Astrocyte (in vitro differentiated cells and primary cell): ENCODE data around the gene GCM1. TPM values are rescaled to one million over a fixed set of nuclear protein-coding genes. Genes with fewer than 3 reads are reported as not detected.

Experiments used
- DNase-seq: peaks from one replicate; pipeline ENCODE4 v3.0.0-alpha.2; 2010; ENCODE audit warnings: low read depth
- FAIRE-seq: peaks from 2 replicates; lab custom pipeline; 2011; peaks lifted over from hg19 to GRCh38; lab: Jason Lieb, UNC
- H2AFZ ChIP-seq: 2 replicates; pipeline ENCODE4 v1.6.0; 2012; ENCODE audit warnings: low read depth, low read length, inconsistent platforms
- H3K27ac ChIP-seq: 2 replicates; pipeline ENCODE4 v1.5.1; 2011; ENCODE audit warnings: low read depth, low read length, inconsistent platforms
- H3K27me3 ChIP-seq: 2 replicates; pipeline ENCODE4 v1.6.0; 2011; ENCODE audit warnings: low read length, inconsistent platforms; ENCODE audit not compliant: insufficient read depth
- H3K36me3 ChIP-seq: 2 replicates; pipeline ENCODE4 v1.5.1; 2011; ENCODE audit warnings: low read length, inconsistent platforms; ENCODE audit not compliant: insufficient read depth
- H3K4me1 ChIP-seq: 2 replicates; pipeline ENCODE4 v1.5.1; 2011; ENCODE audit warnings: low read length, inconsistent platforms; ENCODE audit not compliant: insufficient read depth
- H3K4me2 ChIP-seq: 2 replicates; pipeline ENCODE4 v1.6.0; 2012; ENCODE audit warnings: low read length, inconsistent platforms
- H3K4me3 ChIP-seq: 2 replicates; pipeline ENCODE4 v1.5.1; 2011; ENCODE audit warnings: low read depth, mild to moderate bottlenecking, low read length, inconsistent platforms; ENCODE audit not compliant: insufficient read depth
- H3K79me2 ChIP-seq: 2 replicates; pipeline ENCODE4 v1.6.0; 2012; ENCODE audit warnings: mild to moderate bottlenecking, low read length, inconsistent platforms; ENCODE audit not compliant: insufficient read depth
- H3K9ac ChIP-seq: 2 replicates; pipeline ENCODE4 v1.6.0; 2012; ENCODE audit warnings: mild to moderate bottlenecking, low read length, inconsistent platforms
- H3K9me3 ChIP-seq: 2 replicates; pipeline ENCODE4 v1.5.1; 2012; ENCODE audit warnings: low read depth, mild to moderate bottlenecking, low read length, inconsistent platforms; ENCODE audit not compliant: insufficient read depth
- H4K20me1 ChIP-seq: 2 replicates; pipeline ENCODE4 v1.6.0; 2012; ENCODE audit warnings: low read length, inconsistent platforms; ENCODE audit not compliant: insufficient read depth
- H3K27ac Mint-ChIP-seq: one replicate; pipeline ENCODE4 v1.8.0; 2021; ENCODE audit warnings: mild to moderate bottlenecking, mixed read lengths; ENCODE audit not compliant: unreplicated experiment
- H3K27me3 Mint-ChIP-seq: one replicate; pipeline ENCODE4 v1.8.0; 2021; ENCODE audit warnings: low read depth, mixed read lengths; ENCODE audit not compliant: unreplicated experiment
- H3K36me3 Mint-ChIP-seq: one replicate; pipeline ENCODE4 v1.8.0; 2021; ENCODE audit warnings: low read depth, mixed read lengths; ENCODE audit not compliant: unreplicated experiment
- H3K4me1 Mint-ChIP-seq: one replicate; pipeline ENCODE4 v1.8.0; 2021; ENCODE audit warnings: low read depth, mixed read lengths; ENCODE audit not compliant: unreplicated experiment
- H3K4me3 Mint-ChIP-seq: one replicate; pipeline ENCODE4 v1.8.0; 2021; ENCODE audit warnings: mild to moderate bottlenecking, moderate library complexity, mixed read lengths; ENCODE audit not compliant: unreplicated experiment
- H3K9me3 Mint-ChIP-seq: one replicate; pipeline ENCODE4 v1.8.0; 2021; ENCODE audit warnings: mild to moderate bottlenecking, mixed read lengths; ENCODE audit not compliant: unreplicated experiment
- EZH2 ChIP-seq: IDR thresholded peaks from 2 replicates; pipeline ENCODE4 v1.6.1; 2012; ENCODE audit warnings: mild to moderate bottlenecking, low read length, inconsistent platforms; ENCODE audit not compliant: insufficient read depth
- total RNA-seq: library from RNA; stranded (reverse); gene quantifications from 2 replicates; pipeline ENCODE4 v1.2.1, GENCODE V29; 2021
- TF ChIP-seq, protein P1 (sequence below): IDR thresholded peaks from 2 replicates; pipeline ENCODE4 v1.5.1; 2011; ENCODE audit warnings: low read depth, mild to moderate bottlenecking, inconsistent platforms, low read length, moderate library complexity; ENCODE audit not compliant: insufficient read depth

Gene GCM1
- total RNA-seq, 1 donor from 2014 or later: not detected

GRCh38 chr6:53130569-53131290 lies 17.9 kb downstream of the GCM1 start:
- Histone ChIP-seq H3K4me3 (no peak overlapping the region), H4K20me1 (no peaks in the 10 kb centered on the region), H3K4me2 (no peak overlapping the region), H3K79me2 (no peaks in the 10 kb centered on the region), H2AFZ (no peak overlapping the region), H3K9me3 (no peaks in the 10 kb centered on the region), H3K9ac (no peak overlapping the region), H3K4me1 (no peaks in the 10 kb centered on the region), H3K27ac (no peak overlapping the region), H3K27me3 (peaks cover 15% of the 10 kb centered on the region), H3K36me3 (no peaks in the 10 kb centered on the region)
- DNase-seq: no peak
- Mint-ChIP-seq H3K36me3 (no peaks in the 10 kb centered on the region), H3K9me3 (no peaks in the 10 kb centered on the region), H3K27ac (no peak overlapping the region), H3K4me3 (no peak overlapping the region), H3K27me3 (peaks cover 19% of the 10 kb centered on the region), H3K4me1 (no peaks in the 10 kb centered on the region)
- TF ChIP-seq EZH2: no peak
- TF ChIP-seq, protein P1, sequence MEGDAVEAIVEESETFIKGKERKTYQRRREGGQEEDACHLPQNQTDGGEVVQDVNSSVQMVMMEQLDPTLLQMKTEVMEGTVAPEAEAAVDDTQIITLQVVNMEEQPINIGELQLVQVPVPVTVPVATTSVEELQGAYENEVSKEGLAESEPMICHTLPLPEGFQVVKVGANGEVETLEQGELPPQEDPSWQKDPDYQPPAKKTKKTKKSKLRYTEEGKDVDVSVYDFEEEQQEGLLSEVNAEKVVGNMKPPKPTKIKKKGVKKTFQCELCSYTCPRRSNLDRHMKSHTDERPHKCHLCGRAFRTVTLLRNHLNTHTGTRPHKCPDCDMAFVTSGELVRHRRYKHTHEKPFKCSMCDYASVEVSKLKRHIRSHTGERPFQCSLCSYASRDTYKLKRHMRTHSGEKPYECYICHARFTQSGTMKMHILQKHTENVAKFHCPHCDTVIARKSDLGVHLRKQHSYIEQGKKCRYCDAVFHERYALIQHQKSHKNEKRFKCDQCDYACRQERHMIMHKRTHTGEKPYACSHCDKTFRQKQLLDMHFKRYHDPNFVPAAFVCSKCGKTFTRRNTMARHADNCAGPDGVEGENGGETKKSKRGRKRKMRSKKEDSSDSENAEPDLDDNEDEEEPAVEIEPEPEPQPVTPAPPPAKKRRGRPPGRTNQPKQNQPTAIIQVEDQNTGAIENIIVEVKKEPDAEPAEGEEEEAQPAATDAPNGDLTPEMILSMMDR: no peak
- no peak for FAIRE-seq

- H3K36me3 ChIP-seq: no peaks in the 10 kb centered on the region
- H3K79me2 ChIP-seq: no peaks in the 10 kb centered on the region
- FAIRE-seq (no peak), DNase-seq (peak; percentile 69)
- no peak overlapping the region for H3K9ac ChIP-seq
- no peak overlapping the region for H3K27ac Mint-ChIP-seq
- H3K27me3 ChIP-seq: peaks cover 15% of the 10 kb centered on the region
- no peaks in the 10 kb centered on the region for H3K9me3 Mint-ChIP-seq
- H3K27ac ChIP-seq: no peak overlapping the region
- H3K9me3 ChIP-seq: no peaks in the 10 kb centered on the region
- no peaks in the 10 kb centered on the region for H3K4me1 ChIP-seq
- H3K4me3 ChIP-seq: no peak overlapping the region
- H3K4me3 Mint-ChIP-seq: no peak overlapping the region
- no peaks in the 10 kb centered on the region for H4K20me1 ChIP-seq
- no peak for TF ChIP-seq EZH2
- TF ChIP-seq, protein P1: no peak
- H3K36me3 Mint-ChIP-seq: no peaks in the 10 kb centered on the region
- peaks cover 19% of the 10 kb centered on the region for H3K27me3 Mint-ChIP-seq
- no peak overlapping the region for H2AFZ ChIP-seq
- no peak overlapping the region for H3K4me2 ChIP-seq
- no peaks in the 10 kb centered on the region for H3K4me1 Mint-ChIP-seq
Observed at GRCh38 chr6:53128842-53129241, 19.8 kb downstream of the GCM1 start.

GRCh38 chr6:53125276-53125675 lies 23.4 kb downstream of the GCM1 start:
- H3K36me3 Mint-ChIP-seq: no peaks in the 10 kb centered on the region
- DNase-seq (no peak), FAIRE-seq (no peak)
- peaks cover 16% of the 10 kb centered on the region for H3K27me3 Mint-ChIP-seq
- H3K27ac Mint-ChIP-seq: no peak overlapping the region
- Histone ChIP-seq H2AFZ (no peak overlapping the region), H3K4me3 (no peak overlapping the region), H3K36me3 (no peaks in the 10 kb centered on the region), H4K20me1 (no peaks in the 10 kb centered on the region), H3K9ac (no peak overlapping the region), H3K79me2 (no peaks in the 10 kb centered on the region), H3K27ac (no peak overlapping the region), H3K9me3 (no peaks in the 10 kb centered on the region), H3K27me3 (peaks cover 15% of the 10 kb centered on the region), H3K4me1 (no peaks in the 10 kb centered on the region), H3K4me2 (no peak overlapping the region)
- TF ChIP-seq, protein P1: no peak
- TF ChIP-seq EZH2: no peak
- H3K4me1 Mint-ChIP-seq: no peaks in the 10 kb centered on the region
- H3K4me3 Mint-ChIP-seq: no peak overlapping the region
- H3K9me3 Mint-ChIP-seq: no peaks in the 10 kb centered on the region
